GM12878 (cell line): Measurements from ENCODE around the gene DGLUCY. TPM values are rescaled to one million over a fixed set of nuclear protein-coding genes. Genes with fewer than 3 reads are reported as not detected.

Source experiments
- ATAC-seq: fragments of 200-7000 bp; cut with Tn5 transposase; 3 replicates; pipeline ENCODE4 v1.9.1; 2020; ENCODE audit warnings: mild to moderate bottlenecking, moderate library complexity
- BruUV-seq: library from RNA; stranded (reverse); fragments of 400-500 nt; replicated peaks from 2 replicates; lab custom pipeline; 2021; lab: Mats Ljungman, UMichigan
- CTCF ChIA-PET: fragments of 300-600 bp; sonication (Branson Sonifier 250); formaldehyde crosslinking; extraction: SDS; loops from one replicate; lab custom pipeline; 2021; ENCODE audit warnings: inconsistent platforms; lab: Yijun Ruan, JAX
- POLR2A ChIA-PET: fragments of 350-600 bp; formaldehyde crosslinking; extraction: SDS; loops from one replicate; lab custom pipeline; 2021; ENCODE audit warnings: inconsistent platforms; lab: Charles Lee
- RAD21 ChIA-PET: fragments of 300-600 bp; sonication (Branson Sonifier 250); formaldehyde crosslinking; loops from one replicate; lab custom pipeline; 2023; ENCODE audit warnings: antibody characterized with exemption; ENCODE audit not compliant: unreplicated experiment; lab: Charles Lee
- SMC1A ChIA-PET: fragments of 300-600 bp; sonication (Branson Sonifier 250); formaldehyde crosslinking; loops from one replicate; lab custom pipeline; 2023; ENCODE audit not compliant: unreplicated experiment, uncharacterized antibody; lab: Charles Lee
- DNase-seq: peaks from one replicate; pipeline ENCODE4 v3.0.0-alpha.2; 2011; ENCODE audit warnings: low read depth, low spot score
- FAIRE-seq: peaks from 3 replicates; lab custom pipeline; 2011; peaks lifted over from hg19 to GRCh38; lab: Jason Lieb, UNC
- H2AFZ ChIP-seq: 2 replicates; pipeline ENCODE4 v1.6.0; 2011; ENCODE audit warnings: low read depth, low read length, control low read depth; ENCODE audit not compliant: control insufficient read depth
- H3K27ac ChIP-seq: 2 replicates; pipeline ENCODE4 v1.5.1; 2011; ENCODE audit warnings: control low read depth; ENCODE audit not compliant: control insufficient read depth, insufficient read depth
- H3K27me3 ChIP-seq, 2 experiments: replicated peaks in 1 of 2; 2 replicates each; pipeline versions ENCODE4 v1.6.0 to v1.6.1; 2011; ENCODE audit warnings: low read length in 1 of 2; ENCODE audit not compliant: control insufficient read depth in 2 of 2, insufficient read depth in 2 of 2
- H3K36me3 ChIP-seq, 2 experiments: 2 replicates each; pipeline ENCODE4 v1.5.1; 2011; ENCODE audit warnings: low read length in 1 of 2; ENCODE audit not compliant: control insufficient read depth in 2 of 2, insufficient read depth in 2 of 2
- H3K4me1 ChIP-seq: 2 replicates; pipeline ENCODE4 v1.6.1; 2011; ENCODE audit warnings: mild to moderate bottlenecking, low read length, moderate library complexity, mixed read lengths; ENCODE audit not compliant: control insufficient read depth, insufficient read depth
- H3K4me2 ChIP-seq: 2 replicates; pipeline ENCODE4 v1.6.0; 2011; ENCODE audit warnings: control low read depth; ENCODE audit not compliant: control insufficient read depth, insufficient read depth
- H3K4me3 ChIP-seq: fragments of 200-600 bp; sonication (generic); 2 replicates; pipeline ENCODE4 v1.5.1; 2016
- H3K79me2 ChIP-seq: 2 replicates; pipeline ENCODE4 v1.6.0; 2011; ENCODE audit warnings: low read length; ENCODE audit not compliant: control insufficient read depth, insufficient read depth
- H3K9ac ChIP-seq: 2 replicates; pipeline ENCODE4 v1.8.0; 2011; ENCODE audit warnings: low read length, control low read depth, mixed read lengths; ENCODE audit not compliant: control insufficient read depth, insufficient read depth
- H3K9me3 ChIP-seq: replicated peaks from 3 replicates; pipeline ENCODE4 v1.5.1; 2011; ENCODE audit warnings: mild to moderate bottlenecking, low read length; ENCODE audit not compliant: control insufficient read depth, insufficient read depth
- H4K20me1 ChIP-seq: 2 replicates; pipeline ENCODE4 v1.6.0; 2011; ENCODE audit not compliant: control insufficient read depth, insufficient read depth
- CEBPZ ChIP-seq: fragments of 150-350 bp; IDR thresholded peaks from 2 replicates; pipeline ENCODE4 v1.6.1; 2016; ENCODE audit warnings: low read depth, low read length
- E4F1 ChIP-seq: fragments of 450-650 bp; IDR thresholded peaks from 2 replicates; pipeline ENCODE4 v1.6.1; 2018; ENCODE audit warnings: borderline replicate concordance, mild to moderate bottlenecking; ENCODE audit not compliant: partially characterized antibody
- ESRRA ChIP-seq: IDR thresholded peaks from 2 replicates; pipeline ENCODE4 v1.6.1; 2012; ENCODE audit warnings: mild to moderate bottlenecking, low read length, improper control_type of control experiment
- HDAC6 ChIP-seq: fragments of 200-600 bp; sonication (generic); IDR thresholded peaks from one replicate; pipeline ENCODE4 v1.8.0; 2017; ENCODE audit warnings: antibody characterized with exemption; ENCODE audit not compliant: unreplicated experiment
- JUNB ChIP-seq: IDR thresholded peaks from 2 replicates; pipeline ENCODE4 v1.6.1; 2016; ENCODE audit warnings: antibody characterized with exemption, mild to moderate bottlenecking
- LARP7 ChIP-seq: fragments of 450-650 bp; IDR thresholded peaks from 2 replicates; pipeline ENCODE4 v1.6.1; 2017; ENCODE audit warnings: mild to moderate bottlenecking
- NBN ChIP-seq: fragments of 450-650 bp; IDR thresholded peaks from 2 replicates; pipeline ENCODE4 v1.6.1; 2016
- SIX5 ChIP-seq: IDR thresholded peaks from 2 replicates; pipeline ENCODE4 v1.6.1; 2011; ENCODE audit warnings: mild to moderate bottlenecking, low read depth, low read length, moderate library complexity; ENCODE audit not compliant: severe bottlenecking
- TBL1XR1 ChIP-seq: IDR thresholded peaks from 2 replicates; pipeline ENCODE4 v1.6.1; 2012; ENCODE audit warnings: low read depth, low read length, improper control_type of control experiment
- ZBED1 ChIP-seq: IDR thresholded peaks from 2 replicates; pipeline ENCODE4 v1.6.1; 2016; ENCODE audit warnings: borderline replicate concordance
- ZNF592 ChIP-seq: fragments of 450-650 bp; IDR thresholded peaks from 2 replicates; pipeline ENCODE4 v1.6.1; 2017; ENCODE audit warnings: mild to moderate bottlenecking, moderate library complexity
- WGBS: methylation state at CpG from one replicate; pipeline ENCODE4 v1.1.6; 2016; ENCODE audit warnings: low lambda C conversion rate; ENCODE audit not compliant: insufficient replicate concordance, insufficient coverage; ENCODE audit errors: missing lambda C conversion rate; 5-methylcytosine and 5-hydroxymethylcytosine counted together
- in situ Hi-C: fragments of 300-500 bp; cut with MboI; formaldehyde crosslinking; loops from 9 replicates; pipeline ENCODE4 v1.14.3; 2018; ENCODE audit warnings: mixed read lengths
- intact Hi-C: fragments of 100-400 bp; cut with micrococcal nuclease; formaldehyde crosslinking; loops from one replicate; pipeline ENCODE4 v1.14.2; 2022; ENCODE audit not compliant: unreplicated experiment
- polyA plus RNA-seq, 11 experiments: library from polyadenylated mRNA; depleted of rRNA in 4 of 11; unstranded in 6 of 11; stranded (reverse) in 5 of 11; fragments of >200 nt; fragmentation: Nextera tagmentation in 4 of 11; fragmentation: Illumina TruSeq in 1 of 11; extraction: Ambion mirVana in 4 of 11; extraction: Trizol in 1 of 11; gene quantifications; 1 replicate in 1 of 11; 2 replicates in 10 of 11; pipeline versions ENCODE4 v1.2.1 to v1.2.3, GENCODE V29; 2011 to 2016; ENCODE audit warnings: inconsistent platforms in 2 of 11, missing spikeins in 2 of 11, low read depth in 1 of 11
- total RNA-seq, 4 experiments: library from RNA; depleted of rRNA in 3 of 4; stranded (reverse); fragments of >200 nt in 3 of 4; fragmentation: Illumina TruSeq in 1 of 4; extraction: Trizol in 1 of 4; gene quantifications; 2 replicates each; pipeline versions ENCODE4 v1.2.1 to v1.2.3, GENCODE V29; 2013 to 2021
- TF ChIP-seq, protein P1 (sequence below): fragments of 450-650 bp; formaldehyde crosslinking; IDR thresholded peaks from 2 replicates; pipeline ENCODE4 v1.5.0; 2022; ENCODE audit warnings: mild to moderate bottlenecking, missing genetic modification characterization

Gene DGLUCY
- total and polyA plus RNA-seq, 10 of the 15 experiments (the other 5 are each of a cell fraction or from before 2014, with no cell fraction given): 15.0 to 70.3 (median 55.1) TPM

GRCh38 chr14:91084516-91084915 is 29.4 kb upstream of the DGLUCY start:
- no peak overlapping the region for H3K27ac ChIP-seq
- CTCF ChIA-PET: no interaction called here
- H3K36me3 ChIP-seq: no peaks in the 10 kb centered on the region
- H3K79me2 ChIP-seq: no peaks in the 10 kb centered on the region
- FAIRE-seq (no peak), ATAC-seq (no peak), DNase-seq (no peak)
- RAD21 ChIA-PET: no interaction called here
- intact Hi-C loops (no loop called here), in situ Hi-C loops (no loop called here)
- BruUV-seq: no TSS peak
- H2AFZ ChIP-seq: no peak overlapping the region
- WGBS: 54% methylated on average over 2 of the region's 2 CpGs
- no peak overlapping the region for H3K9ac ChIP-seq
- no peaks in the 10 kb centered on the region; a peak in 1 of 4 replicates for H3K27me3 ChIP-seq
- no peaks in the 10 kb centered on the region for H3K4me1 ChIP-seq
- no peaks in the 10 kb centered on the region for H4K20me1 ChIP-seq
- H3K4me3 ChIP-seq: no peak overlapping the region
- SMC1A ChIA-PET: no interaction called here
- no peaks in the 10 kb centered on the region for H3K9me3 ChIP-seq
- POLR2A ChIA-PET: interaction anchor here (0.7 kb wide), 2 partner anchors 48 to 206 kb away, joined by 3 to 6 read pairs; no protein-coding TSS in a partner anchor
- H3K4me2 ChIP-seq: no peak overlapping the region
- TF ChIP-seq NBN (no peak), SIX5 (no peak), LARP7 (no peak), ZBED1 (no peak), JUNB (no peak), ESRRA (no peak), CEBPZ (no peak), TBL1XR1 (no peak), E4F1 (no peak), ZNF592 (no peak), HDAC6 (no peak)
- TF ChIP-seq, protein P1, sequence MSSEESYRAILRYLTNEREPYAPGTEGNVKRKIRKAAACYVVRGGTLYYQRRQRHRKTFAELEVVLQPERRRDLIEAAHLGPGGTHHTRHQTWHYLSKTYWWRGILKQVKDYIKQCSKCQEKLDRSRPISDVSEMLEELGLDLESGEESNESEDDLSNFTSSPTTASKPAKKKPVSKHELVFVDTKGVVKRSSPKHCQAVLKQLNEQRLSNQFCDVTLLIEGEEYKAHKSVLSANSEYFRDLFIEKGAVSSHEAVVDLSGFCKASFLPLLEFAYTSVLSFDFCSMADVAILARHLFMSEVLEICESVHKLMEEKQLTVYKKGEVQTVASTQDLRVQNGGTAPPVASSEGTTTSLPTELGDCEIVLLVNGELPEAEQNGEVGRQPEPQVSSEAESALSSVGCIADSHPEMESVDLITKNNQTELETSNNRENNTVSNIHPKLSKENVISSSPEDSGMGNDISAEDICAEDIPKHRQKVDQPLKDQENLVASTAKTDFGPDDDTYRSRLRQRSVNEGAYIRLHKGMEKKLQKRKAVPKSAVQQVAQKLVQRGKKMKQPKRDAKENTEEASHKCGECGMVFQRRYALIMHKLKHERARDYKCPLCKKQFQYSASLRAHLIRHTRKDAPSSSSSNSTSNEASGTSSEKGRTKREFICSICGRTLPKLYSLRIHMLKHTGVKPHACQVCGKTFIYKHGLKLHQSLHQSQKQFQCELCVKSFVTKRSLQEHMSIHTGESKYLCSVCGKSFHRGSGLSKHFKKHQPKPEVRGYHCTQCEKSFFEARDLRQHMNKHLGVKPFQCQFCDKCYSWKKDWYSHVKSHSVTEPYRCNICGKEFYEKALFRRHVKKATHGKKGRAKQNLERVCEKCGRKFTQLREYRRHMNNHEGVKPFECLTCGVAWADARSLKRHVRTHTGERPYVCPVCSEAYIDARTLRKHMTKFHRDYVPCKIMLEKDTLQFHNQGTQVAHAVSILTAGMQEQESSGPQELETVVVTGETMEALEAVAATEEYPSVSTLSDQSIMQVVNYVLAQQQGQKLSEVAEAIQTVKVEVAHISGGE (CRISPR knock-in tag): no peak
